Karpas-422 (cell line): ENCODE results near the gene ZDHHC24. TPM values are rescaled to one million over a fixed set of nuclear protein-coding genes. Genes with fewer than 3 reads are reported as not detected.
A peak's percentile ranks its signal among the peaks of the same experiment; 100 is the strongest.
"Not testable (repeated sequence)": the region's sequence is repeated elsewhere in the genome, so short reads cannot be mapped to it uniquely, and the experiment has no call there.

Experiments used
- DNase-seq: peaks from one replicate; pipeline ENCODE4 v3.0.0-alpha.2; 2015
- H2AFZ ChIP-seq: fragments of 200-600 bp; sonication (generic); 2 replicates; pipeline ENCODE4 v1.6.1; 2014; ENCODE audit warnings: antibody characterized with exemption, low read length, mixed read lengths
- H3K27ac ChIP-seq: fragments of 200-600 bp; sonication (generic); 2 replicates; pipeline ENCODE4 v1.5.1; 2014; ENCODE audit warnings: mild to moderate bottlenecking, low read length, moderate library complexity
- H3K27me3 ChIP-seq: fragments of 200-600 bp; sonication (generic); 2 replicates; pipeline ENCODE4 v1.6.1; 2014; ENCODE audit warnings: low read length, mixed read lengths
- H3K36me3 ChIP-seq: fragments of 200-600 bp; sonication (generic); 2 replicates; pipeline ENCODE4 v1.6.1; 2014; ENCODE audit warnings: low read length, mixed read lengths; ENCODE audit not compliant: insufficient read depth
- H3K4me1 ChIP-seq: fragments of 200-600 bp; sonication (generic); 2 replicates; pipeline ENCODE4 v1.6.1; 2014; ENCODE audit warnings: mild to moderate bottlenecking, low read length, mixed read lengths
- H3K4me2 ChIP-seq: fragments of 200-600 bp; sonication (generic); 2 replicates; pipeline ENCODE4 v1.6.1; 2014; ENCODE audit warnings: low read length, low read depth, mild to moderate bottlenecking; ENCODE audit not compliant: poor library complexity, severe bottlenecking
- H3K4me3 ChIP-seq: fragments of 200-600 bp; sonication (generic); 2 replicates; pipeline ENCODE4 v1.5.1; 2014; ENCODE audit warnings: mild to moderate bottlenecking, antibody characterized with exemption, low read length, mixed read lengths
- H3K79me2 ChIP-seq: fragments of 200-600 bp; sonication (generic); 2 replicates; pipeline ENCODE4 v1.6.1; 2014; ENCODE audit warnings: mild to moderate bottlenecking, low read length, mixed read lengths
- H3K9ac ChIP-seq: fragments of 200-600 bp; sonication (generic); 2 replicates; pipeline ENCODE4 v1.6.0; 2014; ENCODE audit warnings: low read length
- H3K9me2 ChIP-seq: fragments of 200-600 bp; sonication (generic), shearing (Covaris generic); replicated peaks from 2 replicates; pipeline ENCODE4 v1.6.0; 2014; ENCODE audit warnings: mild to moderate bottlenecking, low read length, moderate library complexity; ENCODE audit not compliant: insufficient read depth
- H3K9me3 ChIP-seq: fragments of 300-700, 200-600 bp; sonication (generic); 2 replicates; pipeline ENCODE4 v1.6.1; 2014; ENCODE audit warnings: low read length, mixed read lengths
- H4K20me1 ChIP-seq: fragments of 200-600 bp; sonication (generic); 2 replicates; pipeline ENCODE4 v1.6.1; 2014; ENCODE audit warnings: mild to moderate bottlenecking, antibody characterized with exemption, low read length, low read depth; ENCODE audit not compliant: insufficient read depth
- total RNA-seq: library from RNA; depleted of rRNA; stranded (reverse); fragments of >200 nt; shearing (Covaris generic); gene quantifications from 2 replicates; pipeline ENCODE4 v1.2.3, GENCODE V29; 2014; ENCODE audit warnings: low replicate concordance

ZDHHC24 gene
- total RNA-seq, 1 experiment from 2014 or later, result 22.2 TPM

DNA sequence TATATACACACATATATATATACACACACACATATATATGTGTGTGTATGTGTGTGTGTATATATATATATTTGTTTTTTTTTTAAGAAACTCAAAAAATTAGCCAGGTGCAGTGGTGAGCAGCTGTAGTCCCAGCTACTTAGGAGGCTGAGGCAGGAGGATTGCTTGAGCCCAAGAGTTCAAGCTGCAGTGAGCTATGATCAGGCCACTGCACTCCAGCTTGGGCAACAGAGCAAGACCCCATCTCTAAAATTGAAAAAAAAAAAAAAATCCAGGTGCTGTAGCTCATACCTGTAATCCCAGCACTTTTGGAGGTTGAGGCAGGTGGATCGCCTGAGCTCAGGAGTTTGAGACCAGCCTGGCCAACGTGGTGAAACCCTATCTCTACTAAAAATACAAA lies 43.5 kb upstream of the ZDHHC24 start:
- H3K4me2 ChIP-seq, H3K79me2 ChIP-seq, H3K27ac ChIP-seq, H3K9me2 ChIP-seq, H3K27me3 ChIP-seq, H4K20me1 ChIP-seq, H3K9me3 ChIP-seq, H3K36me3 ChIP-seq, H3K9ac ChIP-seq, H2AFZ ChIP-seq, H3K4me3 ChIP-seq, DNase-seq: not testable (repeated sequence)
- H3K4me1 ChIP-seq, result peaks cover 16% of the 10 kb centered on the region

DNA sequence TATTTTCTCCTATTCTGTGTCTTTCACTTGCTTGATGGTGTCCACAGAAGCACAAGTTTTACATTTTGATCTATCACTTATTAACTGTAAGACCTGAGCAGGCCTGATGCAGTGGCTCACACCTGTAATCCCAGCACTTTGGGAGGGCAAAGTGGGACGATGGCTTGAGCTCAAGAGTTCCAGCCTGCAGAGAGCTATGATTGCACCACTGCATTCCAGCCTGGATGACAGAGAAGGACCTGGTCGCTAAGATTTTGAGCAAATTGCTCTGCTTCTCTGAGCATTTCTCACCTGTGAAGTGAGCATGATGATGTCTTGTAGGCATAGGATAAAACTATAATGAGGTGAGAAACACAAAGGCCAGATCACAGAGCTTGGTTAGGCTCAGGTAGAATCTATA lies 40.3 kb upstream of the ZDHHC24 start:
- no peaks in the 10 kb centered on the region for H3K36me3 ChIP-seq
- H3K27ac ChIP-seq, result no peak overlapping the region
- no peak for DNase-seq
- no peak overlapping the region for H3K9ac ChIP-seq
- H3K9me2 ChIP-seq, result no peaks in the 10 kb centered on the region
- no peaks in the 10 kb centered on the region for H3K4me1 ChIP-seq
- no peak overlapping the region for H3K4me3 ChIP-seq
- no peak overlapping the region for H2AFZ ChIP-seq
- H3K27me3 ChIP-seq, result no peaks in the 10 kb centered on the region
- H3K4me2 ChIP-seq, result no peak overlapping the region
- peaks cover 5% of the 10 kb centered on the region; the same call in 1 of the 2 replicates for H3K9me3 ChIP-seq
- H4K20me1 ChIP-seq, result no peaks in the 10 kb centered on the region
- no peaks in the 10 kb centered on the region for H3K79me2 ChIP-seq

DNA sequence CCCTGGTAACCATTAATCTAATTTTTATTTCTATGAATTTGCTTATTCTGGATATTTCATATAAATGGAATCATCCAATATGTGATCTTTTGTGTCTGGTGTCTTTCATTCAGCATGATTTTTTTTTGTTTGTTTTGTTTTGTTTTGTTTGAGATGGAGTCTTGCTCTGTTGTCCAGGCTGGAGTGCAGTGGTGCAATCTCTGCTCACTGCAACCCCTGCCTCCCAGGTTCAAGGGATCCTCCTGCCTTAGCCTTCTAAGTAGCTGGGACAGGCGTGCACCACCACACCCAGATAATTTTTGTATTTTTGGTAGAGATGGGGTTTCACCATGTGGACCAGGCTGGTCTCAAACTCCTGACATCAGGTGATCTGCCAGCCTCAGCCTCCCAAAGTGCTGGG lies 39.6 kb upstream of the ZDHHC24 start:
- not testable (repeated sequence) for H3K27ac ChIP-seq, H3K9ac ChIP-seq, H3K9me2 ChIP-seq, H3K4me3 ChIP-seq, H3K9me3 ChIP-seq, H4K20me1 ChIP-seq, H3K36me3 ChIP-seq, H3K79me2 ChIP-seq, H3K4me1 ChIP-seq, H2AFZ ChIP-seq, H3K27me3 ChIP-seq, DNase-seq, H3K4me2 ChIP-seq

DNA sequence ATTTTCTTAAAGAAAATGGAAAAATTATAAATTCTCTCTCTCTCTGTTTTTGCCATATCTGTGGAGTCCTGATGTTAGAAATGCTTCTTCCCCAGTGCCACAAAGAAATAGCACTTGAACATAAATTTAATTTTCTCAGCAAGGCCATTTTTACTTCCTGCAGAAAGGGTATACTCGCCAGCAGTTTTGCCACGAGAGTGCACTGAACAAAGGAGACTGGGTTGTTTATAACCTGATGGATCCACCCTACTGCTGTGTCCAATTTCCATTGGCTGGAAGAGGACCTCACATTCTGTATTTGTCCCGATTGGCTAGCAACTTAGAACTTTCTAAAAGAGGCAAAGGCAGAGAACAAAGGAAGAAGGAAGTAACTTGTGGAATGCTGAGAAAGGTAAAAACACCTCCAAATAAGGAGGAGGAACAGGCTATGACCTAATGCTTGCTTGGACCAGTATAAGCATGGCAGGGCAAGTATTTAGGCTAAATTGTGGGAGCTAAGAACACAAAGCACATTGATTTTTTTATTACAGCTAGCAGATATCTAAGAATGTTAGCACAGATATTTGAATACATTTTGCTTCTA lies 36.8 kb upstream of the ZDHHC24 start:
- H3K9ac ChIP-seq, H3K27ac ChIP-seq, DNase-seq, H3K9me3 ChIP-seq, H3K27me3 ChIP-seq, H3K36me3 ChIP-seq, H2AFZ ChIP-seq, H3K4me1 ChIP-seq, H3K79me2 ChIP-seq, H3K4me2 ChIP-seq, H4K20me1 ChIP-seq, H3K4me3 ChIP-seq, H3K9me2 ChIP-seq: not testable (repeated sequence)

DNA sequence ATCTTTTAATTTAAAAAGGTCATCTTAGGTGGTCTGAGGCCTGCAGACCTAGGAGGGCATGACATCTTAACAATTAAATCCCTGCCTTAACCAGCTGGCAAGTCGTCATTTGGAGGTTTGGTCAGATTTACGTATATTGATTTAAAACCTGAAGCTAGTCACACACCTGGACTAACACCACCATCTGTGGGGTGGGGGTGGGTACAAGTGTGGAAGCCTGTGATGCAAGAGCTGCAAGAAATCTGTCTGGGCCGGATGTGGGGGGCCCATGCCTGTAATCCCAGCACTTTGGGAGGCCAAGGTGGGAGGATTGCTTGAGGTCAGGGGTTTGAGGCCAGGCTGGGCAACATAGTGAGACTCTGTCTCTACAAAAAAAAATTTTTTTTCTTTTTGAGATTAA lies 35.4 kb upstream of the ZDHHC24 start:
- no peaks in the 10 kb centered on the region for H3K4me1 ChIP-seq
- H3K9me2 ChIP-seq, result no peaks in the 10 kb centered on the region
- H3K9me3 ChIP-seq, result peaks cover 5% of the 10 kb centered on the region; the same call in 1 of the 2 replicates
- H3K4me3 ChIP-seq, result no peak overlapping the region
- no peak overlapping the region for H3K27ac ChIP-seq
- DNase-seq, result no peak
- H4K20me1 ChIP-seq, result no peaks in the 10 kb centered on the region
- H3K27me3 ChIP-seq, result no peaks in the 10 kb centered on the region
- H3K9ac ChIP-seq, result no peak overlapping the region
- no peak overlapping the region for H2AFZ ChIP-seq
- H3K36me3 ChIP-seq, result no peaks in the 10 kb centered on the region
- no peaks in the 10 kb centered on the region for H3K79me2 ChIP-seq
- H3K4me2 ChIP-seq, result no peak overlapping the region

DNA sequence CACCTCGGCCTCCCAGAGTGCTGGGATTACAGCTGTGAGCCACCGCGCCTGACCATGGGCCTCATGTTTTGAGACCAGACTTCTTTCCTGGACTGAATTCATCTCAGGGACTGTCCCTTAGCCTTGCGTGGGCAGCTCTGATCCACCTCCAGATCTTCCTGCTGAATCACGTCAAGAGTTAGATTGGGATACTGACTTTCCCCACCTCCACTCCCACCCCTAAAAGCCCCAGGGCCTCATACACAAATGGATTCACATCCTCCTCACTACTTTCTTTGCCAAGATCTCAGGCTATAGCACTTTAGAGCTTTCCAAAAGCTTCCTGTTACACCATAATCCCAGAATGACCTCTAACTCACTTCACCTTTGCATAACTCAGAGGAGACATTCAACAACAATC lies 35.0 kb upstream of the ZDHHC24 start:
- Histone ChIP-seq H3K9ac (no peak overlapping the region), H3K9me3 (peaks cover 5% of the 10 kb centered on the region; the same call in 1 of the 2 replicates), H4K20me1 (no peaks in the 10 kb centered on the region), H3K9me2 (no peaks in the 10 kb centered on the region), H3K36me3 (no peaks in the 10 kb centered on the region), H3K79me2 (no peaks in the 10 kb centered on the region), H3K4me1 (no peaks in the 10 kb centered on the region), H3K4me2 (no peak overlapping the region), H3K27ac (no peak overlapping the region), H3K27me3 (no peaks in the 10 kb centered on the region), H3K4me3 (no peak overlapping the region), H2AFZ (no peak overlapping the region)
- no peak for DNase-seq

DNA sequence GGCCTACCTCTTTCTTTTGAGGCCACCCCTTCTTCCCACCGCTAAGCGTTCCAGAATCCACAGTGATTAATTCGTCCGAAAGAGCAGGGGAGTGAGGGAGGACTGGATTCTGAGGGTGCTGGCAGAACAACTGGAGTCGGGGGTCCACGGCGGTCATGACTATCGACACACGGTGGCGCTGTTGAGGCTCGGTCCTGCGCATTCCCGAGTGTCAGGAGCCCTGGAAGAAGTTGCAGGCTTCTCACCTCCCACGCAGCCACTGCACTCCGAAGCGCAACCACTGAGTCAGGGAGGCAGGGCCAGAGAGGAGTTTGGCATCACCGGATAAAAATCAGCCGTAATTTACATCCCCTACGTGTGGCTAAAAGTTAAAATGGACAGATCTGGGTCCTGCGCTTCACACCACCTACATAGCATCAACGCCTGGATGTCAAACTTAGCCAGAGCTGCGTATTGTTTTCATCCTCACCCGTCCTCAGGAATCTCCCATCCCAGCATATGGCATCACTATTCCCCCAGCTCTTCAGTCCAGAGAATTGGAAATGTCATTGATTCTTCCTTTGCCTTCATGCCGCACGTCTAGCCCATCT lies 33.3 kb upstream of the ZDHHC24 start:
- Histone ChIP-seq H3K9ac (no peak overlapping the region), H3K4me3 (no peak overlapping the region), H3K79me2 (no peaks in the 10 kb centered on the region), H4K20me1 (no peaks in the 10 kb centered on the region), H3K4me2 (no peak overlapping the region), H3K27ac (no peak overlapping the region), H3K9me2 (no peaks in the 10 kb centered on the region), H2AFZ (no peak overlapping the region), H3K9me3 (peaks cover 5% of the 10 kb centered on the region; the same call in 1 of the 2 replicates), H3K4me1 (no peaks in the 10 kb centered on the region), H3K27me3 (no peaks in the 10 kb centered on the region), H3K36me3 (no peaks in the 10 kb centered on the region)
- peak; percentile 82 for DNase-seq

DNA sequence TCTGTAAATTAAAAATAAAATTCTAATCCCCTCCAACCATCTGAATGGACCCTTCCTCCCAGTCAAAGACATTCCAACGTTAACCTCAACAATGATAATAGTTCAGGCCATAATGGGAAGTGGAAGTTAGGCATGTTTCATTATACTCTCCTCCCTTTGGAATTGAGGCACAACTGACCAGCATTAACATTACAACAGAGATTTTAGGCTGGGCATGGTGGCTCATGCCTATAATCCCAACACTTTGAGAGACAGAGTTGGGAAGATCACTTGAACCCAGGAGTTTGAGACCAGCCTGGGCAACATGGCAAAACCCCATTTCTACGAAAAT lies 25.0 kb upstream of the ZDHHC24 start:
- Histone ChIP-seq H3K9me2 (no peaks in the 10 kb centered on the region), H3K27ac (no peak overlapping the region), H3K4me2 (no peak overlapping the region), H2AFZ (no peak overlapping the region), H3K27me3 (no peaks in the 10 kb centered on the region), H3K36me3 (no peaks in the 10 kb centered on the region), H3K79me2 (no peaks in the 10 kb centered on the region), H3K4me1 (no peaks in the 10 kb centered on the region), H4K20me1 (no peaks in the 10 kb centered on the region), H3K4me3 (no peak overlapping the region), H3K9ac (no peak overlapping the region), H3K9me3 (no peaks in the 10 kb centered on the region)
- DNase-seq, result no peak
